GM19193 (cell line): ENCODE data around the gene PAMR1.

Source experiments
- POLR2A ChIP-seq: IDR thresholded peaks from 4 replicates; pipeline ENCODE4 v1.6.1; 2011; ENCODE audit not compliant: insufficient read depth, insufficient read length; ENCODE audit errors: extremely low read depth

The PAMR1 gene

GRCh38 chr11:35487532-35488078, 37.8 kb downstream of the PAMR1 start:
- TF ChIP-seq POLR2A, result no peak

- no peak for TF ChIP-seq POLR2A
Measured at GRCh38 chr11:35486934-35487333, 38.5 kb downstream of the PAMR1 start.

GRCh38 chr11:35486446-35486845, 39.0 kb downstream of the PAMR1 start:
- TF ChIP-seq POLR2A, result no peak

- no peak for TF ChIP-seq POLR2A
Measured at GRCh38 chr11:35485656-35486322, 39.6 kb downstream of the PAMR1 start.

- no peak for TF ChIP-seq POLR2A
Measured at GRCh38 chr11:35484435-35484834, 41.0 kb downstream of the PAMR1 start.

- no peak for TF ChIP-seq POLR2A
Measured at GRCh38 chr11:35483131-35483820, 42.1 kb downstream of the PAMR1 start.

- no peak for TF ChIP-seq POLR2A
Measured at GRCh38 chr11:35479731-35480130, 45.7 kb downstream of the PAMR1 start.

GRCh38 chr11:35478471-35479091, 46.8 kb downstream of the PAMR1 start:
- TF ChIP-seq POLR2A, result no peak

GRCh38 chr11:35477901-35478300, 47.5 kb downstream of the PAMR1 start:
- no peak for TF ChIP-seq POLR2A

GRCh38 chr11:35474688-35475087, 50.7 kb downstream of the PAMR1 start:
- no peak for TF ChIP-seq POLR2A

- TF ChIP-seq POLR2A, result no peak
Measured at GRCh38 chr11:35473795-35474374, 51.5 kb downstream of the PAMR1 start.

- TF ChIP-seq POLR2A, result no peak
Measured at GRCh38 chr11:35470616-35471015, 54.8 kb downstream of the PAMR1 start.

- TF ChIP-seq POLR2A, result no peak
Measured at GRCh38 chr11:35466058-35466457, 59.4 kb downstream of the PAMR1 start.

- no peak for TF ChIP-seq POLR2A
Measured at GRCh38 chr11:35464308-35464707, 61.1 kb downstream of the PAMR1 start.

GRCh38 chr11:35463331-35463751, 62.1 kb downstream of the PAMR1 start:
- TF ChIP-seq POLR2A, result no peak

GRCh38 chr11:35461917-35462538, 63.4 kb downstream of the PAMR1 start:
- TF ChIP-seq POLR2A, result no peak

GRCh38 chr11:35459489-35459888, 65.9 kb downstream of the PAMR1 start:
- no peak for TF ChIP-seq POLR2A
